SIG-M5 treated with dmso at 0.1 percent for 504 hours (cell line): ENCODE results near the gene TRIM46.
A peak's percentile ranks its signal among the peaks of the same experiment; 100 is the strongest.
"Not testable (repeated sequence)": the region's sequence is repeated elsewhere in the genome, so short reads cannot be mapped to it uniquely, and the experiment has no call there.

Source experiments
- DNase-seq: peaks from one replicate; lab custom pipeline; 2025; ENCODE audit not compliant: unreplicated experiment; lab: John Stamatoyannopoulos, UW

TRIM46 gene

GRCh38 chr1:155226188-155226909 lies 52.7 kb downstream of the TRIM46 start:
- DNase-seq = peak; percentile 99

GRCh38 chr1:155226910-155227260 lies 53.2 kb downstream of the TRIM46 start:
- no peak for DNase-seq

GRCh38 chr1:155227261-155228095 lies 53.8 kb downstream of the TRIM46 start:
- peak; percentile 100 for DNase-seq

GRCh38 chr1:155228096-155228427 lies 54.4 kb downstream of the TRIM46 start:
- no peak for DNase-seq

GRCh38 chr1:155231302-155231701 lies 57.7 kb downstream of the TRIM46 start:
- not testable (repeated sequence) for DNase-seq

GRCh38 chr1:155232001-155232978 lies 58.6 kb downstream of the TRIM46 start:
- DNase-seq = not testable (repeated sequence)

- DNase-seq = not testable (repeated sequence)
These were observed 59.9 kb downstream of the TRIM46 start for GRCh38 chr1:155233502-155233901.
